Uterus (tissue), 4 donors: ENCODE results near the gene TMEM266. TPM values are rescaled to one million over a fixed set of nuclear protein-coding genes. Genes with fewer than 3 reads are reported as not detected.
"Not testable (repeated sequence)": the region's sequence is repeated elsewhere in the genome, so short reads cannot be mapped to it uniquely, and the experiment has no call there.

Experiments
- DNase-seq, 2 donors: peaks; one replicate each; pipeline ENCODE4 v3.0.0-alpha.2; 2019 to 2020
- H3K27ac ChIP-seq, 2 donors: fragments of 200-600 bp; sonication (generic); 1 replicate in 1 of 2; 2 replicates in 1 of 2; pipeline ENCODE4 v1.5.1; 2016 to 2018
- H3K27me3 ChIP-seq, 2 donors: fragments of 200-600 bp; sonication (generic); one replicate each; pipeline ENCODE4 v1.5.1; 2018 to 2019; ENCODE audit warnings: control low read depth in 1 of 2
- H3K36me3 ChIP-seq, 2 donors: fragments of 200-600 bp; sonication (generic); one replicate each; pipeline ENCODE4 v1.5.1; 2019; ENCODE audit warnings: control low read depth in 1 of 2
- H3K4me1 ChIP-seq, 2 donors: fragments of 200-600 bp; sonication (generic); one replicate each; pipeline ENCODE4 v1.5.1; 2018 to 2019; ENCODE audit warnings: control low read depth in 1 of 2
- H3K4me3 ChIP-seq, 2 donors: fragments of 200-600 bp; sonication (generic); 1 replicate in 1 of 2; 2 replicates in 1 of 2; pipeline ENCODE4 v1.5.1; 2018 to 2019; ENCODE audit warnings: mild to moderate bottlenecking in 1 of 2
- H3K9me3 ChIP-seq, 2 donors: fragments of 200-600 bp; sonication (generic); one replicate each; pipeline ENCODE4 v1.5.1; 2019; ENCODE audit warnings: control low read depth in 1 of 2
- POLR2A ChIP-seq, 2 donors: fragments of 450-650 bp; IDR thresholded peaks; one replicate each; pipeline ENCODE4 v1.6.1; 2016; ENCODE audit warnings: antibody characterized with exemption in 2 of 2, mild to moderate bottlenecking in 1 of 2, moderate library complexity in 1 of 2
- intact Hi-C: fragments of 100-400 bp; cut with DNase I; formaldehyde crosslinking; loops from one replicate; pipeline ENCODE4 v1.15.1; 2023; ENCODE audit warnings: low total_unique reads
- total RNA-seq, 4 donors: library from RNA; depleted of rRNA in 3 of 4; stranded (reverse); fragments of >200 nt in 3 of 4; gene quantifications; one replicate each; pipeline versions ENCODE4 v1.1.0 to v1.2.4, GENCODE V29; 2014 to 2023
- TF ChIP-seq, protein P1 (sequence below), 4 experiments: fragments of 200-600 bp in 2 of 4; fragments of 450-650 bp in 2 of 4; sonication (generic) in 2 of 4; IDR thresholded peaks; one replicate each; pipeline ENCODE4 v1.5.1; 2016 to 2019; ENCODE audit warnings: antibody characterized with exemption in 4 of 4, mild to moderate bottlenecking in 2 of 4, moderate library complexity in 1 of 4
- donor health status: DM: yes; HTN: yes; CAD: no.

The TMEM266 gene, protein sequence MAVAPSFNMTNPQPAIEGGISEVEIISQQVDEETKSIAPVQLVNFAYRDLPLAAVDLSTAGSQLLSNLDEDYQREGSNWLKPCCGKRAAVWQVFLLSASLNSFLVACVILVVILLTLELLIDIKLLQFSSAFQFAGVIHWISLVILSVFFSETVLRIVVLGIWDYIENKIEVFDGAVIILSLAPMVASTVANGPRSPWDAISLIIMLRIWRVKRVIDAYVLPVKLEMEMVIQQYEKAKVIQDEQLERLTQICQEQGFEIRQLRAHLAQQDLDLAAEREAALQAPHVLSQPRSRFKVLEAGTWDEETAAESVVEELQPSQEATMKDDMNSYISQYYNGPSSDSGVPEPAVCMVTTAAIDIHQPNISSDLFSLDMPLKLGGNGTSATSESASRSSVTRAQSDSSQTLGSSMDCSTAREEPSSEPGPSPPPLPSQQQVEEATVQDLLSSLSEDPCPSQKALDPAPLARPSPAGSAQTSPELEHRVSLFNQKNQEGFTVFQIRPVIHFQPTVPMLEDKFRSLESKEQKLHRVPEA
- total RNA-seq = under 1 TPM in 1 of 4 donors, not detected in 3; 0.35 TPM

DNA sequence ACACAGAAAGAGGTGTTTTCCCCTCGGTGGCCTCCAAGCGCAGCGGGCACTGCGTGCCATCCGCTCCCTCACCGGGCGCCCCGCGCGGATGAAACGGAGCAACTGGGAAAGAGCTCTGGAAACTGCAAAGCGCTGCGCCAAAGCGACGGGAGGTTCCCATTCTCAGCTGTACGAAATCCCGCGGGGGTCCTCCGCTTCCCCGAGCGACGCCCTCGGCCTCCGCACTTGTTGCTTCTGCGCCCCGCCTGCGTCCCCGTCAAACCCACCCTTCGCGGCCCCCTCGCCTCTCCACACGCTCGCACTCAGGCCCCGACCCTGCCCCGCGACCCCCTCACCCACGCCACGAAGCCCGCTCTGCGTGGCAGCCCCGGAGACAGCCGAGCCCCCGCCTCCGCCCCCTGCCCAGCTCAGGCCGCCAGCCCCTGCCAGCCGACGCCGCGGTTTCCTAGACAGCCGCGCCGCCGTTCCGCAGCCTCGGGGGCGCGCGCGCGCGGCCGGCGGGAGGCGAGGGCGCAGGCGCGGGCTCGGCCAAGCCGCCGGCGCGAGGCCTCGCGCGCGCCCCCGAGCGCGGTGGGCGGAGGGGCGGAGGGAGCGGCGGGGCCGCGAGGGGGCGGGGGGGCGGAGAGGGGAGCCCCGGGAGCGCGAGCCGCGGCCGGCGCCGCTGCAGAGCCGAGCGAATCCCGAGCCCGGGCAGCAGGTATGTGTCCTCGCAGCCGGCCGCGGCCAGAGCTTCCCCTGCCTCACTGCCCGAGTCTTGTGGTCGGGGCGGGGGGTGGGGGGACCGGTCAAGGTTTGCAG lies at the start of gene TMEM266:
Gene TMEM266 (plus strand): TSS at position 666 of the 798 bp plus-strand sequence. CDS start 74,279 bp downstream, outside the sequence.
- no peak for TF ChIP-seq POLR2A (IDR thresholded peaks at IDR 0.05)
- TF ChIP-seq, protein P1, sequence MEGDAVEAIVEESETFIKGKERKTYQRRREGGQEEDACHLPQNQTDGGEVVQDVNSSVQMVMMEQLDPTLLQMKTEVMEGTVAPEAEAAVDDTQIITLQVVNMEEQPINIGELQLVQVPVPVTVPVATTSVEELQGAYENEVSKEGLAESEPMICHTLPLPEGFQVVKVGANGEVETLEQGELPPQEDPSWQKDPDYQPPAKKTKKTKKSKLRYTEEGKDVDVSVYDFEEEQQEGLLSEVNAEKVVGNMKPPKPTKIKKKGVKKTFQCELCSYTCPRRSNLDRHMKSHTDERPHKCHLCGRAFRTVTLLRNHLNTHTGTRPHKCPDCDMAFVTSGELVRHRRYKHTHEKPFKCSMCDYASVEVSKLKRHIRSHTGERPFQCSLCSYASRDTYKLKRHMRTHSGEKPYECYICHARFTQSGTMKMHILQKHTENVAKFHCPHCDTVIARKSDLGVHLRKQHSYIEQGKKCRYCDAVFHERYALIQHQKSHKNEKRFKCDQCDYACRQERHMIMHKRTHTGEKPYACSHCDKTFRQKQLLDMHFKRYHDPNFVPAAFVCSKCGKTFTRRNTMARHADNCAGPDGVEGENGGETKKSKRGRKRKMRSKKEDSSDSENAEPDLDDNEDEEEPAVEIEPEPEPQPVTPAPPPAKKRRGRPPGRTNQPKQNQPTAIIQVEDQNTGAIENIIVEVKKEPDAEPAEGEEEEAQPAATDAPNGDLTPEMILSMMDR (IDR thresholded peaks at IDR 0.05) = no peak
- Histone ChIP-seq H3K4me1 (peaks cover 0 to 4% of the 10 kb centered on the region in 2 donors), H3K27ac (no peak within 1 kb of the TSS), H3K36me3 (no peaks in the 10 kb centered on the region), H3K27me3 (no peaks in the 10 kb centered on the region), H3K4me3 (peak within 1 kb of the TSS; percentile 40 to 53), H3K9me3 (no peaks in the 10 kb centered on the region)
- intact Hi-C loops = no loop called here
- peak in 1 of 2 donors; percentile 18 for DNase-seq

DNA sequence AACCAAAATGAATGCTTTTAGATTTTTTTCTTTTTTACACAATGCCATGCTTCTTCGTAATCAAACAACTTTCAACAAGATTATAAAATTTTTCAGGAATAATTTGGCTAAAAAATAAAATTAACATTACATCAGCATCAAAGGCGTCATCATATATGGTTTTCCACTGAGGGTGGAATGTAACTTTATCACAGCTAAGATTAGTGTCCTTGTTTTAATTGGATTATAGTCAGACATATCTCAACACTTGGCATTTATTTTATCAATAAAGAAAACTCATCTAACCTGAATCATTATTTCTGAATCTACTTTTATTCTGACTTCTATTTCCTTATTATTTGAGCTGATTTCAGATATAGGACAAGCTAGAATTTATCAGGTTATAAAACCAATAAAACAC lies 49.2 kb upstream of the TMEM266 start:
- intact Hi-C loops = no loop called here
- no peaks in the 10 kb centered on the region for H3K36me3 ChIP-seq
- H3K27me3 ChIP-seq = no peaks in the 10 kb centered on the region
- no peak overlapping the region for H3K4me3 ChIP-seq
- no peaks in the 10 kb centered on the region for H3K4me1 ChIP-seq
- DNase-seq = no peak
- TF ChIP-seq POLR2A (IDR thresholded peaks at IDR 0.05) = no peak
- TF ChIP-seq, protein P1 (IDR thresholded peaks at IDR 0.05) = no peak
- no peak overlapping the region for H3K27ac ChIP-seq
- H3K9me3 ChIP-seq = no peaks in the 10 kb centered on the region

DNA sequence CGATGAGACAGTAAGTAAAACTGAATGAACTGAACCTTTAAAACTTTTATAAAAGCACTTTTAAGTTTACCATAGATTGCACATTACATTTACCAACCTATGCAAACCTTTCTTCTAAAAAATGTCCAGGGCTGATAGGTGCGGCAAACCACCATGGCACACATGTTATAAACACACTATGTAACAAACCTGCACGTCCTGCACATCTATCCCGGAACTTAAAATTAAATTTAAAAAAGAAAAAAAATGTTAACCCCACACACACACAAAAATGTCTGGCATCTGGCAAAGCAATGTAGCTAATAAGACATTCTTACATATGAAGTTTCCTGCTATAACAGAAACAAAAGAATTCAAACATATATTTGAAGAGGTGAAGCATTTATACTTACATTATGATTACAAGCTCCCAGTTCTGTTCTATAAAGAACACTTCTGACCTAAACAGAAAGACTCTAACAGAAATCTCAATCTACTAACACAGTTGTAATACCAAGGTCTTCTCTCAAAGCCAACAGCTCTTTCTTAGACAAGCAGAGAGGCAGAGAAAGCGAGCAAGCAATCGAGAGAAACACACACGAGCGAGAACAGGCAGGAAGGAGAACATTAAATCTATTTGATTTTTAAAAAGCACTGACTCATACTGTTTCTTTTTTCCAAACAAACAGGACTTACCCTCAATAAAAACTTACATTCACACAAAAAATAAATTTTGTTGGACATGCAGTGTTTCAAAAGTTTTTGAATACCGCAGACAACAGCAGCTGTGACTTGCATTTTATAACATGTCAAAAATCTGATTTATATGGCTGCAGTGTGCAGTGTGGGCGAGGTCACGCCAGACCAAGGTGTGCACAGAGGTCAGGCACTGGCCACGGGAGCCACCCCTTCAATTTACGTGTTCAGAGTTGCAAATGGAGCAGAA lies 47.9 kb upstream of the TMEM266 start, which contains the start of gene NRG4:
Gene NRG4 (minus strand): TSS at position 798 of the 925 bp plus-strand sequence. CDS start 1,194 bp downstream, outside the sequence.
- Histone ChIP-seq H3K4me1 (no peaks in the 10 kb centered on the region), H3K4me3 (no peak within 1 kb of the TSS), H3K27me3 (no peaks in the 10 kb centered on the region), H3K9me3 (no peaks in the 10 kb centered on the region), H3K27ac (no peak within 1 kb of the TSS), H3K36me3 (no peaks in the 10 kb centered on the region)
- intact Hi-C loops = no loop called here
- no peak for TF ChIP-seq POLR2A (IDR thresholded peaks at IDR 0.05)
- TF ChIP-seq, protein P1 (IDR thresholded peaks at IDR 0.05) = no peak
- no peak for DNase-seq

DNA sequence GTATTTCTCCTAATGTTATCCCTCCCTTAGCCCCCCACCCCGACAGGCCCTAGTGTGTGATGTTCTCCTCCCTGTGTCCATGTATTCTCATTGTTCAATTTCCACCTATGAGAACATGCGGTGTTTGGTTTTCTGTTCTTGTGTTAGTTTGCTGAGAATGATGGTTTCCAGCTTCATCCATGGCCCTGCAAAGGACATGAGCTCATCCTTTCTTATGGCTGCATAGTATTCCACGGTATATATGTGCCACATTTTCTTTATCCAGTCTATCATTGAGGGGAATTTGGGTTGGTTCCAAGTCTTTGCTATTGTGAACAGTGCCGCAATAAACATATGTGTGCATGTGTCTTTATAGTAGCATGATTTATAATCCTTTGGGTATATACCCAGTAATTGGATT lies 46.3 kb upstream of the TMEM266 start:
- H3K4me3 ChIP-seq, H3K36me3 ChIP-seq, DNase-seq, H3K27ac ChIP-seq, H3K27me3 ChIP-seq, H3K4me1 ChIP-seq, intact Hi-C loops, H3K9me3 ChIP-seq: not testable (repeated sequence)
